HUES6 (cell line): Measurements from ENCODE around the gene SLC37A2.

Experiments
- H3K27ac ChIP-seq: 2 replicates; pipeline ENCODE4 v1.7.0; 2013; ENCODE audit warnings: low read depth, mild to moderate bottlenecking, low read length, inconsistent platforms
- H3K27me3 ChIP-seq: 2 replicates; pipeline ENCODE4 v1.6.1; 2013; ENCODE audit warnings: low read length; ENCODE audit not compliant: control insufficient read depth, insufficient read depth
- H3K36me3 ChIP-seq: 2 replicates; pipeline ENCODE4 v1.6.1; 2013; ENCODE audit warnings: low read length; ENCODE audit not compliant: control insufficient read depth, insufficient read depth
- H3K4me1 ChIP-seq: 2 replicates; pipeline ENCODE4 v1.6.1; 2013; ENCODE audit warnings: low read length; ENCODE audit not compliant: control insufficient read depth, insufficient read depth
- H3K4me3 ChIP-seq: 2 replicates; pipeline ENCODE4 v1.5.1; 2013; ENCODE audit warnings: low read depth, low read length
- H3K9ac ChIP-seq: one replicate; pipeline ENCODE4 v1.6.1; 2013; ENCODE audit warnings: mild to moderate bottlenecking, low read length
- H3K9me3 ChIP-seq: 2 replicates; pipeline ENCODE4 v1.6.1; 2013; ENCODE audit warnings: low read depth, low read length; ENCODE audit not compliant: control insufficient read depth, insufficient read depth

Gene SLC37A2

GRCh38 chr11:125071435-125071834, 8.3 kb downstream of the SLC37A2 start:
- H3K9me3 ChIP-seq, result no peaks in the 10 kb centered on the region
- peaks cover 13% of the 10 kb centered on the region for H3K4me1 ChIP-seq
- no peaks in the 10 kb centered on the region for H3K27me3 ChIP-seq
- H3K36me3 ChIP-seq, result no peaks in the 10 kb centered on the region
- H3K9ac ChIP-seq, result no peak overlapping the region
- no peak overlapping the region for H3K27ac ChIP-seq
- no peak overlapping the region for H3K4me3 ChIP-seq

DNA sequence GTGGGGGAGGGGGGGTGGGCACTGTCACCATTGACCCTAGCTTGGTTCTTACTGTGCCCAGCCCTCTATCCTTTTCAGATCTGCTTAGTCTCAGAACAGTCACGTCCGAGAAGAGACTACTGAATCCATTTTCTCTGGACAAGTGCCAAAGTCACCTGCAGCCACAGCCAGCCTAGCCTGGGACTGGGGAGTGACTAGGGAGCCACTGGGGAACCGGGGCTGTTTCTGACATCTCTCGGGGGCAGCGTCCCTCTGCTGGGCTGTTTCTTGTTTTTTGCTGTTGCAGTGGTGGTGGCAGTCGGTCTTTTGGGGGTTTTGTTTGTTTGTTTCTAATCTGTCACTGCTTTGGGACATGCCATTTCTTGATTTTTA, 8.7 kb downstream of the SLC37A2 start:
- Histone ChIP-seq H3K9me3 (no peaks in the 10 kb centered on the region), H3K4me1 (peaks cover 13% of the 10 kb centered on the region), H3K36me3 (no peaks in the 10 kb centered on the region), H3K27ac (no peak overlapping the region), H3K27me3 (no peaks in the 10 kb centered on the region), H3K4me3 (no peak overlapping the region), H3K9ac (no peak overlapping the region)

DNA sequence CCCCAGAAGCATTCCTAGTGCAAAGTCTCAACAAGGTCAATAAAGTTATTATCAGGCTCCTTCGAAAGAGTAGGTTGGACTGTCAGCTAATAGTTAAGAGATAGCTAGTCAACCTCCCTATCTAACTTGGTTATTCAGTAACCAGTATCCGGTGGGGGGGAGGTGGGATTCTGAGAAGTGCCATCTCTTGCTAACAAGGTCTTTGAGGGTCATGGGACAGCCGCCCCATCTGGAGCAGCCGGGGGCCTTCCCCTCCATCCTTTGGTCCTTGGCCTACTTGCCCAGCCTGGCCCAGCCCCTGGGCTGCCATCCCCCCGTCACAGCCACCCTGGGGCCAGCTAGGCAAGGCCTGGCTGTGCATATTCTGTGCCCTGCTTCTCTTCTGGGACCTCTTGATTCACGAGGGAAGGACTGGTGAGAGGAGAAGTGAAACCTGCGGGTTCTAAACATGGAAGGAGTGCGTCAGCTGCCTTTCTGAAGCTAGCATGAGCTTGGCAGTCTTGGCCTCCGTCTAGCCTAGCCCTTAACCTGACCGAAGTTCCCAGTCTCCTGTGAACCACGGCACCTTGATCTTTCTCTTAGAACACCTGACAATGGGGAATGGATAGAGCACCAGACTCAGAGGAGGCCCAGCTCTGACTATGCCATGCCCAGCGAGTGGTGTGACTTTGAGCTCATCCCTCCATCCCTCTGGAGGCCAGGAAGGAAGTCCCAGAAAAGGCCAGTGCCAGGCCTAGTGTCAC, 9.3 kb downstream of the SLC37A2 start:
- H3K9ac ChIP-seq, result no peak overlapping the region
- H3K4me3 ChIP-seq, result no peak overlapping the region
- peaks cover 13% of the 10 kb centered on the region for H3K4me1 ChIP-seq

DNA sequence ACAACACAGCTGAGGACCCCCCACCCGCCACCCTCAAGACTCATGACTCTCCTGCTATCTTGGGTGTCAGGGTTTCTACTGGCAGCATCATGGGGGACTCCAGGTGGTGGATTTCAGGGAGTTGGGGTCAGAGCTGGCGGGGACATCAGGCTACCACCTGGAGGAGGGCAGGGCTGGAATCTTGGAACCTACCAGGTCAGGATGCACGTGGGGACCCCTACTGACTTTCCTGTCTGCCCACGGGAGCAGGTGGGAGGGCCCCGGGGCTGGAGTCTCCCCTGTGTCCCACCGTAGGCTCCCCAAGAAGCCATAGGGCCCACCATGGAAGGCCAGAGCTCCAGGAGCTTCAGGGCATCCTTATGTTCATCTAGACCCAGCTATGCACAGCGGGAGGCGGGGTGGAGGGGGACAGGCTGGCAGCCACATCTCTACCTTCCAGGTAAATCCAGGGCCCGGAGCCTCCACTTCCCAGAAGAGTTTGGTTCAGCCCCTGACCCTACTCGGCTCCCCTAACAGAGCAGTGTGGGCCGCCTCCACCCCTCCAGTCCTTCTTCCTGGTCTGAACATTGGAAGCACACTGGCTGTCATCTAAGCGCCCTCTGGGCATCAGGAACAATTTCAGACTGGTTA, 10.0 kb downstream of the SLC37A2 start:
- no peak overlapping the region for H3K4me3 ChIP-seq
- H3K36me3 ChIP-seq, result no peaks in the 10 kb centered on the region
- no peak overlapping the region for H3K9ac ChIP-seq
- H3K27me3 ChIP-seq, result peaks cover 6% of the 10 kb centered on the region; the same call in 1 of the 2 replicates
- H3K4me1 ChIP-seq, result peaks cover 13% of the 10 kb centered on the region
- no peak overlapping the region for H3K27ac ChIP-seq
- no peaks in the 10 kb centered on the region for H3K9me3 ChIP-seq

More for the DNA sequence above, 9.3 kb downstream of the SLC37A2 start:
- Histone ChIP-seq H3K9me3 (no peaks in the 10 kb centered on the region), H3K27ac (no peak overlapping the region), H3K36me3 (no peaks in the 10 kb centered on the region), H3K27me3 (peaks cover 4% of the 10 kb centered on the region; the same call in 1 of the 2 replicates)

- Histone ChIP-seq H3K4me1 (peaks cover 13% of the 10 kb centered on the region), H3K4me3 (no peak overlapping the region), H3K36me3 (no peaks in the 10 kb centered on the region), H3K9ac (no peak overlapping the region), H3K27ac (no peak overlapping the region), H3K27me3 (peaks cover 7% of the 10 kb centered on the region; the same call in 1 of the 2 replicates), H3K9me3 (no peaks in the 10 kb centered on the region)
Measured at GRCh38 chr11:125073616-125074483, 10.7 kb downstream of the SLC37A2 start.

- Histone ChIP-seq H3K36me3 (no peaks in the 10 kb centered on the region), H3K27me3 (peaks cover 7% of the 10 kb centered on the region; the same call in 1 of the 2 replicates), H3K27ac (no peak overlapping the region), H3K4me3 (no peak overlapping the region), H3K4me1 (peaks cover 13% of the 10 kb centered on the region), H3K9ac (no peak overlapping the region), H3K9me3 (no peaks in the 10 kb centered on the region)
Measured at GRCh38 chr11:125074511-125075241, 11.6 kb downstream of the SLC37A2 start.

GRCh38 chr11:125075242-125075625, 12.1 kb downstream of the SLC37A2 start:
- no peak overlapping the region for H3K27ac ChIP-seq
- peaks cover 13% of the 10 kb centered on the region for H3K4me1 ChIP-seq
- peaks cover 7% of the 10 kb centered on the region; the same call in 1 of the 2 replicates for H3K27me3 ChIP-seq
- no peaks in the 10 kb centered on the region for H3K9me3 ChIP-seq
- H3K9ac ChIP-seq, result no peak overlapping the region
- no peak overlapping the region for H3K4me3 ChIP-seq
- no peaks in the 10 kb centered on the region for H3K36me3 ChIP-seq

- Histone ChIP-seq H3K9ac (no peak overlapping the region), H3K36me3 (no peaks in the 10 kb centered on the region), H3K27ac (no peak overlapping the region)
Measured at GRCh38 chr11:125075900-125076317, 12.8 kb downstream of the SLC37A2 start.

GRCh38 chr11:125076378-125076945, 13.4 kb downstream of the SLC37A2 start:
- Histone ChIP-seq H3K9ac (no peak overlapping the region), H3K9me3 (no peaks in the 10 kb centered on the region), H3K27ac (no peak overlapping the region), H3K36me3 (no peaks in the 10 kb centered on the region), H3K4me3 (no peak overlapping the region), H3K27me3 (peaks cover 7% of the 10 kb centered on the region; the same call in 1 of the 2 replicates), H3K4me1 (peaks cover 7% of the 10 kb centered on the region; the same call in 1 of the 2 replicates)

More at GRCh38 chr11:125075900-125076317, 12.8 kb downstream of the SLC37A2 start:
- no peak overlapping the region for H3K4me3 ChIP-seq
- H3K27me3 ChIP-seq, result peaks cover 7% of the 10 kb centered on the region; the same call in 1 of the 2 replicates
- H3K9me3 ChIP-seq, result no peaks in the 10 kb centered on the region
- H3K4me1 ChIP-seq, result peaks cover 7% of the 10 kb centered on the region; the same call in 1 of the 2 replicates

GRCh38 chr11:125078016-125078415, 14.9 kb downstream of the SLC37A2 start:
- Histone ChIP-seq H3K9ac (no peak overlapping the region), H3K27me3 (peaks cover 7% of the 10 kb centered on the region; the same call in 1 of the 2 replicates), H3K9me3 (no peaks in the 10 kb centered on the region), H3K4me3 (no peak overlapping the region), H3K27ac (no peak overlapping the region), H3K4me1 (peaks cover 9% of the 10 kb centered on the region; the same call in 1 of the 2 replicates), H3K36me3 (no peaks in the 10 kb centered on the region)
